HepG2 (cell line): ENCODE data around the gene NOP9. TPM values are rescaled to one million over a fixed set of nuclear protein-coding genes. Genes with fewer than 3 reads are reported as not detected.

Experiments used
- HCFC1 ChIP-seq: fragments of 150-350 bp; IDR thresholded peaks from 2 replicates; pipeline ENCODE4 v1.6.1; 2014; ENCODE audit warnings: low read depth, low read length
- NFE2L2 ChIP-seq: fragments of 150-350 bp; IDR thresholded peaks from 2 replicates; pipeline ENCODE4 v1.6.1; 2014; ENCODE audit warnings: low read length
- NKX3-1 ChIP-seq: sonication (generic); formaldehyde crosslinking; IDR thresholded peaks from 2 replicates; pipeline ENCODE4 v1.5.0; 2020; ENCODE audit warnings: missing genetic modification reagents
- POLR2AphosphoS2 ChIP-seq: IDR thresholded peaks from 2 replicates; pipeline ENCODE4 v1.6.1; 2011; ENCODE audit warnings: low read depth, low read length, improper control_type of control experiment
- PRDM15 ChIP-seq: sonication (generic); formaldehyde crosslinking; IDR thresholded peaks from 2 replicates; pipeline ENCODE4 v1.4.0; 2020; ENCODE audit warnings: missing genetic modification reagents
- SNAI1 ChIP-seq: sonication (generic); formaldehyde crosslinking; IDR thresholded peaks from 2 replicates; pipeline ENCODE4 v1.5.0; 2020; ENCODE audit warnings: mild to moderate bottlenecking, missing genetic modification reagents, borderline replicate concordance
- UBTF ChIP-seq: sonication (generic); formaldehyde crosslinking; IDR thresholded peaks from 2 replicates; pipeline ENCODE4 v1.4.0; 2020; ENCODE audit warnings: mild to moderate bottlenecking, missing genetic modification reagents
- ZFP36L2 ChIP-seq: sonication (generic); formaldehyde crosslinking; IDR thresholded peaks from 2 replicates; pipeline ENCODE4 v1.4.0; 2020; ENCODE audit warnings: missing genetic modification reagents
- ZNF318 ChIP-seq: sonication (generic); formaldehyde crosslinking; IDR thresholded peaks from 2 replicates; pipeline ENCODE4 v1.4.0; 2020; ENCODE audit warnings: mild to moderate bottlenecking, missing genetic modification reagents
- ZNF546 ChIP-seq: sonication (generic); formaldehyde crosslinking; conservative IDR thresholded peaks from 2 replicates; pipeline ENCODE4 v1.8.1; 2023; ENCODE audit warnings: mild to moderate bottlenecking, missing genetic modification reagents
- polyA plus RNA-seq, 8 experiments: library from polyadenylated mRNA; depleted of rRNA in 3 of 8; stranded (reverse) in 7 of 8; unstranded in 1 of 8; fragments of >200 nt; fragmentation: Illumina TruSeq in 4 of 8; extraction: Trizol in 4 of 8; gene quantifications; 2 replicates each; pipeline versions ENCODE4 v1.2.1 to v1.2.3, GENCODE V29; 2011 to 2016; ENCODE audit warnings: low read depth in 4 of 8, missing spikeins in 1 of 8, mixed read lengths in 1 of 8; ENCODE audit not compliant: insufficient read depth in 1 of 8
- total RNA-seq, 5 experiments: library from RNA; depleted of rRNA; stranded (reverse); fragments of >200 nt; fragmentation: Illumina TruSeq; extraction: Trizol; gene quantifications; 2 replicates each; pipeline ENCODE4 v1.2.3, GENCODE V29; 2016; ENCODE audit warnings: low read depth in 1 of 5

The NOP9 gene
- total and polyA plus RNA-seq, 2 of the 13 experiments (the other 11 are each of a cell fraction or from before 2014, with no cell fraction given), result 24.5 to 61.6 TPM

- TF ChIP-seq SNAI1 (CRISPR knock-in tag) (peak; percentile 96), NFE2L2 (0 out of 2 replicates have a peak, but pooled peaks have one; percentile 11), PRDM15 (CRISPR knock-in tag) (peak; percentile 84), ZNF318 (CRISPR knock-in tag) (no peak; the same call in 1 of the 2 replicates), HCFC1 (0 out of 2 replicates have a peak, but pooled peaks have one; percentile 10), POLR2AphosphoS2 (no peak), ZFP36L2 (peak; percentile 81; the same call in 1 of the 2 replicates), NKX3-1 (CRISPR knock-in tag) (peak; percentile 99), ZNF546 (CRISPR knock-in tag) (peak; percentile 100), UBTF (CRISPR knock-in tag) (peak; percentile 97)
Observed at GRCh38 chr14:24315807-24316596, 16.4 kb downstream of the NOP9 start (continued).
